K562 (cell line): ENCODE results near the gene METTL25B. TPM values are rescaled to one million over a fixed set of nuclear protein-coding genes. Genes with fewer than 3 reads are reported as not detected.

Experiments used
- ATAC-seq: fragments of 200-7000 bp; cut with Tn5 transposase; 3 replicates; pipeline ENCODE4 v1.9.1; 2020; ENCODE audit warnings: moderate library complexity
- BruUV-seq: library from RNA; stranded (reverse); fragments of 400-500 nt; replicated peaks from 2 replicates; lab custom pipeline; 2021; lab: Mats Ljungman, UMichigan
- CTCF ChIA-PET: fragments of 300-600 bp; formaldehyde crosslinking; extraction: SDS; loops from one replicate; lab custom pipeline; 2021; ENCODE audit warnings: low intra/inter-chr PET ratio; lab: Yijun Ruan, JAX
- POLR2A ChIA-PET: fragments of 300-600, 350-650 bp; sonication (Branson Sonifier 250); formaldehyde crosslinking; extraction: SDS; loops from one replicate; lab custom pipeline; 2021; ENCODE audit warnings: antibody characterized with exemption, inconsistent platforms; lab: Yijun Ruan, JAX
- DNase-seq, 4 experiments: peaks; one replicate each; pipeline versions ENCODE4 v3.0.0 to v3.0.0-alpha.2; 2011 to 2018; ENCODE audit warnings: low spot score in 3 of 4, mixed read lengths in 3 of 4; ENCODE audit errors: extremely low read depth in 1 of 4
- FAIRE-seq: peaks from 2 replicates; lab custom pipeline; 2011; peaks lifted over from hg19 to GRCh38; lab: Jason Lieb, UNC
- H2AFZ ChIP-seq: 2 replicates; pipeline ENCODE4 v1.6.0; 2011; ENCODE audit warnings: low read depth, low read length, control low read depth, inconsistent platforms
- H3K27ac ChIP-seq: fragments of 200-600 bp; 3 replicates; pipeline ENCODE4 v1.8.0; 2011; ENCODE audit warnings: low read depth, mild to moderate bottlenecking, control low read depth, inconsistent platforms, low read length, moderate library complexity, mixed read lengths; ENCODE audit errors: extremely low read depth
- H3K27me3 ChIP-seq, 2 experiments: fragments of 300-600 bp in 1 of 2; 2 replicates in 1 of 2; 3 replicates in 1 of 2; pipeline versions ENCODE4 v1.6.0 to v1.8.0; 2011; ENCODE audit warnings: inconsistent platforms in 2 of 2, low read length in 2 of 2, mild to moderate bottlenecking in 1 of 2, mixed read lengths in 1 of 2, moderate library complexity in 1 of 2; ENCODE audit not compliant: control insufficient read depth in 2 of 2, insufficient read depth in 2 of 2
- H3K36me3 ChIP-seq: fragments of 300-600 bp; 3 replicates; pipeline ENCODE4 v1.8.0; 2011; ENCODE audit warnings: mild to moderate bottlenecking, low read length, inconsistent platforms; ENCODE audit not compliant: control insufficient read depth, insufficient read depth
- H3K4me1 ChIP-seq, 2 experiments: fragments of 200-600 bp in 1 of 2; replicated peaks in 1 of 2; 2 replicates in 1 of 2; 3 replicates in 1 of 2; pipeline versions ENCODE4 v1.5.1 to v1.8.0; 2011; ENCODE audit warnings: inconsistent platforms in 2 of 2, low read length in 2 of 2, mild to moderate bottlenecking in 1 of 2, mixed read lengths in 1 of 2, moderate library complexity in 1 of 2; ENCODE audit not compliant: control insufficient read depth in 2 of 2, insufficient read depth in 2 of 2
- H3K4me2 ChIP-seq: 2 replicates; pipeline ENCODE4 v1.6.1; 2011; ENCODE audit warnings: low read length, control low read depth, inconsistent platforms, mixed read lengths; ENCODE audit not compliant: insufficient read depth
- H3K4me3 ChIP-seq: fragments of 200-600 bp; sonication (generic), shearing (Covaris generic); 2 replicates; pipeline ENCODE4 v1.5.1; 2016; ENCODE audit warnings: control low read depth, inconsistent platforms
- H3K79me2 ChIP-seq: fragments of 200-600 bp; 3 replicates; pipeline ENCODE4 v1.8.0; 2011; ENCODE audit warnings: low read length, inconsistent platforms; ENCODE audit not compliant: control insufficient read depth, insufficient read depth
- H3K9ac ChIP-seq, 2 experiments: 2 replicates each; pipeline versions ENCODE4 v1.6.0 to v1.6.1; 2011; ENCODE audit warnings: low read depth in 2 of 2, low read length in 2 of 2, control low read depth in 1 of 2, inconsistent platforms in 1 of 2, mild to moderate bottlenecking in 1 of 2, mixed read lengths in 1 of 2; ENCODE audit not compliant: insufficient read depth in 1 of 2
- H3K9me1 ChIP-seq: one replicate; pipeline ENCODE4 v1.6.0; 2011; ENCODE audit warnings: inconsistent platforms, mild to moderate bottlenecking, low read length, moderate library complexity; ENCODE audit not compliant: control insufficient read depth, insufficient read depth
- H3K9me3 ChIP-seq: replicated peaks from 2 replicates; pipeline ENCODE4 v1.5.1; 2011; ENCODE audit warnings: low read depth, low read length, inconsistent platforms; ENCODE audit not compliant: control insufficient read depth, insufficient read depth
- H4K20me1 ChIP-seq: replicated peaks from 2 replicates; pipeline ENCODE4 v1.6.1; 2011; ENCODE audit warnings: low read length, inconsistent platforms, mixed read lengths; ENCODE audit not compliant: control insufficient read depth, insufficient read depth
- ARNT ChIP-seq, 2 experiments: fragments of 450-650 bp; IDR thresholded peaks; 2 replicates each; pipeline ENCODE4 v1.6.1; 2016; ENCODE audit warnings: mild to moderate bottlenecking in 1 of 2
- CCNT2 ChIP-seq: IDR thresholded peaks from 2 replicates; pipeline ENCODE4 v1.6.1; 2011; ENCODE audit warnings: borderline replicate concordance, low read depth, mild to moderate bottlenecking, moderate library complexity, mixed read lengths, low read length; ENCODE audit not compliant: insufficient read length; ENCODE audit errors: extremely low read depth
- E2F4 ChIP-seq: sonication (generic); formaldehyde crosslinking; IDR thresholded peaks from 2 replicates; pipeline ENCODE4 v1.8.0; 2022; ENCODE audit warnings: mild to moderate bottlenecking, low read depth, missing genetic modification reagents
- FOXP1 ChIP-seq: sonication (generic); formaldehyde crosslinking; IDR thresholded peaks from 2 replicates; pipeline ENCODE4 v1.8.0; 2022; ENCODE audit warnings: mild to moderate bottlenecking, missing genetic modification reagents
- HNRNPL ChIP-seq: fragments of 200-400 bp; formaldehyde crosslinking; IDR thresholded peaks from 2 replicates; pipeline ENCODE4 v1.6.1; 2017; ENCODE audit warnings: low read depth, mild to moderate bottlenecking, low read length
- HOMEZ ChIP-seq: fragments of 250-450 bp; sonication (Bioruptor Pico); IDR thresholded peaks from 2 replicates; pipeline ENCODE4 v1.4.0; 2020; ENCODE audit warnings: mild to moderate bottlenecking, moderate library complexity
- KLF1 ChIP-seq: fragments of 450-650 bp; IDR thresholded peaks from 2 replicates; pipeline ENCODE4 v1.6.1; 2016; ENCODE audit warnings: missing genetic modification characterization, missing compliant biosample characterization
- MCM3 ChIP-seq: fragments of 450-650 bp; IDR thresholded peaks from 2 replicates; pipeline ENCODE4 v1.6.1; 2016
- NCOA2 ChIP-seq, 2 experiments: fragments of 450-650 bp; IDR thresholded peaks; 2 replicates each; pipeline ENCODE4 v1.6.1; 2018; ENCODE audit warnings: mild to moderate bottlenecking in 2 of 2, moderate library complexity in 1 of 2; ENCODE audit not compliant: partially characterized antibody in 2 of 2
- POLR3A ChIP-seq: IDR thresholded peaks from 2 replicates; pipeline ENCODE4 v1.6.1; 2011; ENCODE audit warnings: borderline replicate concordance, mild to moderate bottlenecking, moderate library complexity; ENCODE audit not compliant: insufficient read length, insufficient read depth; ENCODE audit errors: extremely low read depth
- RCOR1 ChIP-seq, 2 experiments: IDR thresholded peaks; 2 replicates each; pipeline ENCODE4 v1.6.1; 2012; ENCODE audit warnings: low read depth in 2 of 2, low read length in 2 of 2, borderline replicate concordance in 1 of 2, improper control_type of control experiment in 1 of 2
- RNF2 ChIP-seq: sonication (generic); IDR thresholded peaks from 2 replicates; pipeline ENCODE4 v1.6.1; 2016
- SAFB2 ChIP-seq: fragments of 200-400 bp; formaldehyde crosslinking; IDR thresholded peaks from 2 replicates; pipeline ENCODE4 v1.6.1; 2018; ENCODE audit warnings: borderline replicate concordance, low read length, low read depth, moderate library complexity; ENCODE audit not compliant: severe bottlenecking
- ZNF507 ChIP-seq: conservative IDR thresholded peaks from 2 replicates; pipeline ENCODE4 v1.6.1; 2017; ENCODE audit warnings: missing genetic modification characterization, missing compliant biosample characterization
- ZNF77 ChIP-seq: fragments of 250-450 bp; sonication (Bioruptor Pico); IDR thresholded peaks from 2 replicates; pipeline ENCODE4 v1.5.0; 2020
- WGBS: fragments of 100-300 bp; shearing (Covaris generic); methylation state at CpG from one replicate; pipeline ENCODE4 v1.1.6; 2016; ENCODE audit warnings: low coverage, mixed read lengths; ENCODE audit not compliant: insufficient coverage; ENCODE audit errors: missing lambda C conversion rate; 5-methylcytosine and 5-hydroxymethylcytosine counted together
- in situ Hi-C: fragments of 300-500 bp; cut with MboI; formaldehyde crosslinking; loops from 4 replicates; pipeline ENCODE4 v1.15.0; 2018; ENCODE audit warnings: inconsistent platforms, mixed read lengths
- intact Hi-C: fragments of 100-400 bp; cut with micrococcal nuclease; formaldehyde crosslinking; loops from 2 replicates; pipeline ENCODE4 v1.14.2; 2022
- polyA plus RNA-seq, 8 experiments: library from polyadenylated mRNA; depleted of rRNA in 4 of 8; stranded (reverse) in 5 of 8; unstranded in 3 of 8; fragments of >200 nt; fragmentation: Nextera tagmentation in 2 of 8; fragmentation: Illumina TruSeq in 1 of 8; extraction: Ambion mirVana in 2 of 8; extraction: Trizol in 1 of 8; gene quantifications; 2 replicates each; pipeline versions ENCODE4 v1.2.1 to v1.2.3, GENCODE V29; 2011 to 2014; ENCODE audit warnings: inconsistent platforms in 1 of 8, missing spikeins in 1 of 8
- total RNA-seq, 7 experiments: library from RNA; depleted of rRNA in 6 of 7; stranded (reverse); fragments of >200 nt in 6 of 7; fragmentation: Illumina TruSeq in 2 of 7; extraction: Trizol in 2 of 7; gene quantifications; 2 replicates each; pipeline versions ENCODE4 v1.2.1 to v1.2.3, GENCODE V29; 2011 to 2021; ENCODE audit warnings: low replicate concordance in 1 of 7
- TF ChIP-seq, protein P1 (sequence below): fragments of 250-450 bp; sonication (Bioruptor Pico); IDR thresholded peaks from 2 replicates; pipeline ENCODE4 v1.9.0; 2021; ENCODE audit warnings: mild to moderate bottlenecking, inconsistent platforms

Gene METTL25B
- total and polyA plus RNA-seq, 9 of the 15 experiments (the other 6 are each of a cell fraction or from before 2014, with no cell fraction given): 7.7 to 48.3 (median 33.1) TPM

- Histone ChIP-seq H4K20me1 (peaks cover 31% of the 10 kb centered on the region), H3K9me3 (no peaks in the 10 kb centered on the region), H3K9ac (peak within 1 kb of the TSS; percentile 91 to 99), H2AFZ (peak within 1 kb of the TSS; percentile 88), H3K4me2 (peak within 1 kb of the TSS; percentile 100), H3K79me2 (peaks cover 69% of the 10 kb centered on the region), H3K36me3 (peaks cover 74% of the 10 kb centered on the region), H3K27me3 (no peaks in the 10 kb centered on the region; a peak in 1 of 5 replicates), H3K4me3 (peak within 1 kb of the TSS; percentile 76), H3K9me1 (no peaks in the 10 kb centered on the region), H3K27ac (peak within 1 kb of the TSS; percentile 82), H3K4me1 (peaks cover 13 to 17% of the 10 kb centered on the region in 2 experiments; a peak in 4 of 5 replicates)
- WGBS: 2% methylated on average over 35 of the region's 57 CpGs
- FAIRE-seq (peak; percentile 93), ATAC-seq (peak; percentile 88), DNase-seq (peak; percentile 92 to 99 (median 92))
- CTCF ChIA-PET: interaction anchor here (1.1 to 6.9 kb wide), 2 partner anchors 38 to 39 kb away, joined by 3 to 143 read pairs; partner anchors contain the start of gene PRCC
- in situ Hi-C loops: loop anchor here (5.0 to 25.0 kb wide), 3 partner anchors 38 to 1417 kb away; partner anchors contain the start of genes FDPS, NTRK1, PKLR and PRCC
- POLR2A ChIA-PET: interaction anchor here (0.6 to 5.0 kb wide), 32 partner anchors 8 to 335 kb away, joined by 3 to 60 read pairs (median 4); partner anchors contain the start of genes HDGF, INSRR, MEF2D and MRPL24
- intact Hi-C loops: loop anchor here (1.0 to 5.0 kb wide), 3 partner anchors 12 to 193 kb away; partner anchors contain the start of genes LRRC71 and MRPL24
- BruUV-seq: TSS peak; percentile 75
- TF ChIP-seq E2F4 (CRISPR knock-in tag): no peak
- no peak for TF ChIP-seq POLR3A
- no peak for TF ChIP-seq ZNF507 (tag)
- TF ChIP-seq NCOA2 (IDR thresholded peaks at IDR 0.05; ENCODE audit: partially characterized antibody in 2 of 2): no peak
- no peak for TF ChIP-seq KLF1 (tag)
- no peak for TF ChIP-seq HNRNPL
- TF ChIP-seq RNF2: no peak; the same call in 1 of the 2 replicates
- no peak for TF ChIP-seq ARNT (IDR thresholded peaks at IDR 0.05)
- TF ChIP-seq SAFB2: no peak
- peak; percentile 70; the same call in 1 of the 2 replicates for TF ChIP-seq FOXP1
- no peak for TF ChIP-seq ZNF77
- no peak for TF ChIP-seq CCNT2
- TF ChIP-seq, protein P1, sequence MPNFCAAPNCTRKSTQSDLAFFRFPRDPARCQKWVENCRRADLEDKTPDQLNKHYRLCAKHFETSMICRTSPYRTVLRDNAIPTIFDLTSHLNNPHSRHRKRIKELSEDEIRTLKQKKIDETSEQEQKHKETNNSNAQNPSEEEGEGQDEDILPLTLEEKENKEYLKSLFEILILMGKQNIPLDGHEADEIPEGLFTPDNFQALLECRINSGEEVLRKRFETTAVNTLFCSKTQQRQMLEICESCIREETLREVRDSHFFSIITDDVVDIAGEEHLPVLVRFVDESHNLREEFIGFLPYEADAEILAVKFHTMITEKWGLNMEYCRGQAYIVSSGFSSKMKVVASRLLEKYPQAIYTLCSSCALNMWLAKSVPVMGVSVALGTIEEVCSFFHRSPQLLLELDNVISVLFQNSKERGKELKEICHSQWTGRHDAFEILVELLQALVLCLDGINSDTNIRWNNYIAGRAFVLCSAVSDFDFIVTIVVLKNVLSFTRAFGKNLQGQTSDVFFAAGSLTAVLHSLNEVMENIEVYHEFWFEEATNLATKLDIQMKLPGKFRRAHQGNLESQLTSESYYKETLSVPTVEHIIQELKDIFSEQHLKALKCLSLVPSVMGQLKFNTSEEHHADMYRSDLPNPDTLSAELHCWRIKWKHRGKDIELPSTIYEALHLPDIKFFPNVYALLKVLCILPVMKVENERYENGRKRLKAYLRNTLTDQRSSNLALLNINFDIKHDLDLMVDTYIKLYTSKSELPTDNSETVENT: no peak
- TF ChIP-seq MCM3: no peak
- TF ChIP-seq HOMEZ: no peak
- 0 out of 4 replicates have a peak, but pooled peaks of 1 of the 2 experiments have one; percentile 43 for TF ChIP-seq RCOR1 (IDR thresholded peaks at IDR 0.05; ENCODE audit: borderline replicate concordance in 1 of 2, low read depth in 2 of 2, low read length in 2 of 2)
These were observed 562 bp downstream of the METTL25B start, which contains the start of gene ISG20L2 for GRCh38 chr1:156728599-156729462. Gene ISG20L2, minus strand, starts transcription at chr1:156728766. Its CDS starts 1,114 bp downstream, at chr1:156727652.
